ENCODE measurements around the gene RFTN1.

Gene RFTN1

GRCh38 chr3:16513141-16514020, at the start of gene RFTN1:
RFTN1 (minus strand) TSS chr3:16513699; CDS start chr3:16493869, 19,830 bp downstream.
- peak; percentile 43 for DNase-seq (ENCODE audit: low spot score)

DNA sequence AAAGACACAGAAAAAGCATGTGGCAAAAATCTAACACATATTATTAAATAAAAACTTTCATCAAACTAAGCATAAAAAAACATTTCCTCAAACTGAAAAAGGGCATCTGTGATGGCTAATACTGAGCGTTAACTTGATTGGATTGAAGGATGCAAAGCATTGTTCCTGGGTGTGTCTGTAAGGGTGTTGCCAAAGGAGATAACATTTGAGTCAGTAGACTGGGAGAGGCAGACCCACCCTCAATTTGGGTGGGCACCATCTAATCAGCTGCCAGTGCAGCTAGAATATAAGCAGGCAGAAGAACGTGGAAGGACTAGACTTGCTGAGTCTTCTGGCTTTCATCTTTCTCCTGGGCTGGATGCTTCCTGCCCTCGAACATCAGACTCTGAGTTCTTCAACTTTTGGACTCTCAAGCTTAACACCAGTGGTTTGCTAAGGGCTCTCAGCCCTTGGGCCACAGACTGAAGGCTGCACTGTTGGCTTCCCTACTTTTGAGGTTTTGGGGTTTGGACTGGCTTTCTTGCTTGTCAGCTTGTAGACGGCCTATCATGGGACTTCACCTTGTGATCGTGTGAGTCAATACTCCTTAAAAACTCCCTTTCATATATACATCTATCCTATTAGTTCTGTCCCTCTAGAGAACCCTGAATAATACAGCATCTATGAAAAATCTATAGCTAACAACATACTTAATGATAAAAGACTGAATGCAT, 46.3 kb upstream of the RFTN1 start:
- no peak for DNase-seq (ENCODE audit: low spot score)

DNA sequence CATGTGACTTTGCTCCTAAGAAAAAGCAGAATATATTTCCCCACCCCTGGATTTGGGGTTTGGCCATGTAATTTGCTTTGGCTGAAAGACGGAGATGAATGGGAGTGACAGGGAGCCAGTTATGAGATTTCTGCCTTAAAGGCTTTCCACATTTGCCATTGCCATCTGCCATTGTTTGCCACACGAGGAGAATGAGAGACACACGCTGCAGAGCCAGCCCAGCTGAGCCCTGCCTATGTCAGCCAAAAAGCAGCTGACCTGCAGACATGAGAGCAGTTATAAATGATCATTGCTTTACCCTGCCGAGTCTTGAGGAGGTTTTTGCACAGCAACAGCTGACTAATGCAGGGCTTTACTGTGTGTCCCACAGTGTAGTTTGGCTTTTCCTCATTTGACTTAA, 40.6 kb upstream of the RFTN1 start:
- no peak for DNase-seq (ENCODE audit: low spot score)

DNA sequence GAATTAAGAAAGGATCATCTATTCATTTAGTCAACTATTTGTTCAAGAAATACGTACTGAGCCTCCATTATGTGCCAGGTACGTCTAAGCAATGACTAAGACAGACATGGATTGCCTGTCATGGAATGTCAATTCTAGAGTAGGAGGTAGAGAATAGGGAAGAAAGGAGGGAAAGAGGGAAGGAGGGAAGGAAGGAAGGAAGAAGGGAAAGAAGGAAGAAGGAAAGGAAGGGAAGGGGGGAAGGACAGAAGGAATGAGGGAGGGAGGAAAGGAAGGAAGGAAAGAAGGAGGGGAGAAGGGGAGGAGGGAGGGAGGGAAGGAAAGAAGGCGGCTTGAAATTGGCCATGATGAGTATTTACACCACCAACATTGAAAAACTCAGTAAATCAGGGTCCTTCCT, 39.3 kb upstream of the RFTN1 start:
- no peak for DNase-seq (ENCODE audit: low spot score)

DNA sequence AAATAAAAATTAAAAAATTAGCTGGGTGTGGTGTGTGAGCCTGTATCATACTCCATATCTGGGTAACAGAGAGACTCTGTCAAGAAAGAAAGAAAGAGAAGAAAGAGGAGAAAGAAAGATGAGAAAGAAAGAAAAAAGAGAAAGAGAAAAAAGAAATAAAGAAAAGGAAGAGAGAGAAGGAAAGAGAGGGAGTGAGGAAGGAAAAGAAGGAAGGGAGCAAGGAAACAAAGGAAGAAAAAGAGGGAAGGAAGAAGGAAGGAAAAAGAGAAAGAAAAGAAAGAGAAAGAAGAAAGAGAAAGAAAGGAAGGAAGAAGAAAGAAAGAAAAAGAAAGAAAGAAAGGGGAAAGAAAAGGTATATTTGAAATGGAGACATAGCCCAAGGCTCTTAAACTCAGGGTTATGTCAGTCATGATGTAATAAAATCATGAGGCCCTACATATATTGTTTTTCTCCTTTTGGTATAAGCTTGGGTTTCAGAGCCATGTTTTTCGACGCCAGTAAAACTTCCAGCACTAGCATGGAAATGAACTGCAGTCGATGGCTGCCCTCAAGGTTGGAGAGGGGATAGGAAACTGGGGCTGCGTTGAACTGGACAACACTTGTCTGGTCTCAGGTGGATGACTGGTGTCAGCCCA, 38.0 kb upstream of the RFTN1 start:
- DNase-seq (ENCODE audit: low spot score) = no peak

DNA sequence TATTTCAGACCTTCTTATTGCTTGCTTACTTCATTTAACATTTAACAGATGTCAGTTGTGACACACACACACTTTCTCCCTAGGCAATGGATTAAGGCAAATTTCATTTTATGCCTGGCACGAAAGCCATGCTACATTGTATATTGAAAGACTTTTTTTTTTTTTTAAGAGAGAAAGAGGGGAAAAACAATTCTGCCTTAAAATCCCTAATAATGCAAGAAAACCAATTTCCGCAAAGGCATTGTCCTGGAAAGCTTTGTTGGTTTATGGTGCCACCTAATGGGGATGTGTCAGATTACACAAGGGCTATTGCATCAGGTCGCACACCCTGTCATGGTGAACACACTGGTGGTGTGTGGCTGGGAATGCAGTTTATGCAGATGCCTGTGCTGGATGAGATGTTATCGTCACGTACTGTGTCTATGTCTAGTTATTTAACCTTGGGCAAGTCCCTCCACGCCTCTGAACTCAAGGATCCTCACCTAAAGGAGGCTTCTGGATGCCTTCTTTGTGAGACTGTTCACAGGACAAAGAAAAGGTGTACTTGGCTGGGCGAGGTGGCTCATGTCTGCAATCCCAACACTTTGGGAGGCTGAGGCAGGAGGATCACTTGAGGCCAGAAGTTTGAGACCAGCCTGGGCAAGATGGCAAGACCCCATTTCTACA, 37.3 kb upstream of the RFTN1 start:
- peak; percentile 82 for DNase-seq (ENCODE audit: low spot score)

- no peak for DNase-seq (ENCODE audit: low spot score)
These were observed 36.8 kb upstream of the RFTN1 start for GRCh38 chr3:16550305-16550675.

DNA sequence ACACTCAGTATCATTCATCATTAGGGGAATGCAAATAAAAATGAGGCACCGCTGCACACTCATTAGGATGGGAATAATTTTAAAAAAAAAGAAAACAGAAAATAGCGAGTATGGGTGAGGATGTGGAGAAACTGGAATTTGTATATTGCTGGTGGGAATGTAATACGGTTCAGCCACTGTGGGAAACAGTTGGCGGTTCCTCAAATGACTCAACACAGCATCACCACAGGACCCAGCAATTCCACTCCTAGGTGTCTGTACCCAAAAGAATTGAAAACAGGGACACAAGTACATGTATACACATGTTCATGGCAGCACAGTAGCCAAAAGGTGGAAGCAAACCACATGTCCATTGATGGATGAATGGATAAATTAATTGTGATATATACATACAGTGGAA, 35.2 kb upstream of the RFTN1 start:
- no peak for DNase-seq (ENCODE audit: low spot score)

- DNase-seq (ENCODE audit: low spot score) = no peak
These were observed 34.3 kb upstream of the RFTN1 start for GRCh38 chr3:16547561-16548357.

GRCh38 chr3:16546186-16547010, 32.9 kb upstream of the RFTN1 start:
- no peak for DNase-seq (ENCODE audit: low spot score)

- DNase-seq (ENCODE audit: low spot score) = no peak
These were observed 32.1 kb upstream of the RFTN1 start for GRCh38 chr3:16545413-16546185.

- DNase-seq (ENCODE audit: low spot score) = no peak
These were observed 29.9 kb upstream of the RFTN1 start for GRCh38 chr3:16543242-16543864.

- DNase-seq (ENCODE audit: low spot score) = no peak
These were observed 25.0 kb upstream of the RFTN1 start for GRCh38 chr3:16538507-16538906.

DNA sequence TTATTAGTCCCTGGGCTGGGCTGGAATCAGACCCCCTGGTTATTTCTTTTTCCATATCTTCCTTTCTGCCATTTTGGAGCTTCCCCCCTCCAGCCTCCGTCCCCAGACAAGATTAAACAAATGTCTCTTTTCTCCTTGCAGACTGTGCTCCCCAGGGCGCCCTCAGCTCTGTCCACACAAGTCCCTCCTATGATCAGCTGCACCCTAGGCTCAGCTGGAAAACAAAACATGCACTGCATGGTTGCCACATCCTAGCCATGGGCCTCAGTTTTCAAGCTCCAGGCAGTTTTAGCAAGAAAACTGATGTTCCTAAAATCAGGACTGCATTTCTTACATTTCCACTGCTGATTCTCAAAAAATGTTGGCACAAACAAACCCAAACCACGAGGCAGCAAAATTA, 23.5 kb upstream of the RFTN1 start:
- no peak for DNase-seq (ENCODE audit: low spot score)

- DNase-seq (ENCODE audit: low spot score) = no peak
These were observed 22.8 kb upstream of the RFTN1 start for GRCh38 chr3:16536344-16536663.

DNA sequence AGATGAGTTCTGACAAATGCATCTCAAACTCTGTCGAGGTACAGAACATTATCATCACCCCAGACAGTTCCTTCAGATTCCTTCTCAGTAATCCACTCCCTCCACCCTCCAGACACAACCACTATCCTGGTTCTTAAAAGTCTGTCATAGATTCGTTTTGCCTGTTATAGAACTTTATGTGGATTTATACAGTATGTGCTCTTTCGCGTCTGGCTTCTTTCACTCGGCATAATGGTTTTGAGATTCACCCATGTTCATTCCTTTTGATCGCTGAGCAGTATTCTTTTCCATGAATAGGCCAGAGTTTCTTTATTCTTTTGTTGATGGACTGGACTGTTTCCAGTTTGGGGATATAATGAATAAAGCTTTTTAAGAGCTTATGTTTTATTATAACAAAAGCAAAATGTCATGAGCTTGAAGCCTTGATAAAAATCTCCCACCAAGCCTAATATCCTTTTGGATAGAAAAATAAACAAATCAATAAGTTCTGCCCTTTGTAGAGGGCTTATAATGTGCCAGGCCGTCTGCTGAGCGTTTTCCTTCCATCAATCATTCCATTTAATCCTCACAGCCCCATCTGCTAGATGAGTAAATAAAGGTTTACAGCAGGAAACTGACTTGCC, 21.3 kb upstream of the RFTN1 start:
- DNase-seq (ENCODE audit: low spot score) = no peak

- no peak for DNase-seq (ENCODE audit: low spot score)
These were observed 20.6 kb upstream of the RFTN1 start for GRCh38 chr3:16533928-16534574.

DNA sequence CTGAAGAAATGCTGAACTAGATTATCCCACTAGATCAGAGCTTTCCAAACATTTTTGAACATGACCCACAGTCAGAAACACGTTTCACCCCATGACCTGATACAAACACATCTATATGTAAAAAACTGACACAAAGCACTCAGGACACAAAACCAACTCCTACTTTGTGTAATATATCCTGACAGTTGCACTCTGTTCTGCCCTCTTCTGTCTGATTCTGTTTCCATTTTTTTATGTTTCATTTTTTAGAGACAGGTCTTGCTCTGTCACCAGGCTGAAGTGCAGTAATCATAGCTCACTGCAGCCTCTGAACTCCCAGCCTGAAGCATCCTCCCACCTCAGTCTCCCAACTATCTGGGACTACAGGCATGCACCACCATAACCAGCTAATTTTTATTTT, 15.8 kb upstream of the RFTN1 start:
- DNase-seq (ENCODE audit: low spot score) = peak; percentile 28

GRCh38 chr3:16528581-16528993, 15.1 kb upstream of the RFTN1 start:
- no peak for DNase-seq (ENCODE audit: low spot score)
